ENCODE results near the gene DNMT3A.

Gene DNMT3A

DNA sequence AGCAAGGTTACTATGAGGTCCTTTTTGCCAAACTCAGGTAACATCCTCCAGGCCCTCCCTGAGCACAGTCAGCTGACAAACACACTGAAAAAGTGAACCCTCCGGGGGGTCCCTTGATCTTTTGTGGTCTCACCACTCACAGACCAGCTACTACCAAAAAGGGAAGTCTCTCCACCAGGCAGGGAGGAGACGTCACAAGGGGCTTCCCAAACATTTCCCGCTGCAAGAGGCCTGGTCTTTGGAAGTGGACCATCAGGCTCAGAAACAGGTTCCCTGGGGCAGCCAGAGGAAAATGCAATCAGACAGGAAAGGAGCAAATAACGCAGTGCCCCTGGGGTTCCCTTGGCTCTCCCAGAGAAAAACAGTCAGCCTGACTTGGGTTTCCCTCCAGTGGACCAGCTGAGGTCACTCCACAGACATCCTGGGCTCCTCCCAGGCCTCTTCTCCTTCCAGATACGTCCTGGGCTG, 134.6 kb downstream of the DNMT3A start:
- DNase-seq = no peak
- no peak for TF ChIP-seq POLR2A (IDR thresholded peaks at IDR 0.05; ENCODE audit: low read length)
- no peak for TF ChIP-seq GATA1 (IDR thresholded peaks at IDR 0.05; ENCODE audit: low read depth, low read length)

DNA sequence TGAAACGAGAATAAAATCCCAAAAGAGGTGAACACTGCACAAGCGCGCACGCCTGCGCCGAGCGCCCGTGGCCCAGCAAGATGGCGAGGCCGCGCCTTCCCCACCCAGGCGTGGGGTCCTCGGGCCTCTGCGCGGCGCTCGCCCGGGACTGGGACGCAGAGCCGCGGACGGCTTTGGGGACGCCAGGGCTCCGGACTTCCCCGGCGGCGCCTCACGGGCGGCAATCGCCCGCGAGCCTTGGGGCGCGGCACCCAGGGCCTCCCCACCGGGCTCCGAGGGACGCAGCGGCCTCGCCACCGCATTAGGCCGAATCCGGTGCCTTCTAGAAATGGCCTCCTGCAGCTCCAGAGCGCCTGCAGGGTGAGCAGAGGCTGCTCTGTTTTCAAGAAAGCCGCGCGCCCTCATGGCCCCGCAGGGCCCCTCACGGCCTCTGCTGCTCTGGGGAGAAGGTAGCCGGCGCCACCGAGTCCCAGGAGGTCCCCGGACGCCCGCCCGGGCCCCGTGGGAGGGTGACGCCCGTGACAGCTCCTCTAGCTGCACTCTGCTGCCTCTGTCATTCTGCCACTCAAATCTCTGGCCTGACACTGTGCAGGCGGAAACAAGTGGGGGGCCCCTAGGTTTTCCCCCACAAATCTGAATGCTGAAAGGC, 137.4 kb downstream of the DNMT3A start:
- DNase-seq = peak; percentile 67 to 68
- TF ChIP-seq GATA1 (IDR thresholded peaks at IDR 0.05; ENCODE audit: low read depth, low read length) (no peak), POLR2A (IDR thresholded peaks at IDR 0.05; ENCODE audit: low read length) (peak; percentile 15)

DNA sequence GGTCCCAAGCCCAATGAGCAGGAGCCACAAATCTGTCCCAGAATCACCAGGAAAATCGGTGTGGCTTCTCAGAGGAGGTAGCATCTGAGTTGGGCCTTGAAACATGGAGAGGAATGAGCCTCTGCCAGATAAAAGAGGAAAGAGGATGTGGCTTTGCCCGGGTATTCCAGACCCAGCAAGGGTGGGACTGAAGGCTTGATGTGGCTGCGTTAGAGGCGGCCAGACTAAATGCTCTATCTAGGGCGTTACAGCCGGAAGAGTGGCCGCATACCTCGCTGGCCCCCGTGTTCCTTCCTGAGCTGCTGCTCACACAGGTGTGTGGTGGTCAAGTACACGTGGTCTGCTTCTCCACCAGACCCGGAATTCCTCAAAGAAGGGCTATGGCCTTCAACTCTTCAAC, 139.4 kb downstream of the DNMT3A start:
- no peak for DNase-seq
- TF ChIP-seq GATA1 (IDR thresholded peaks at IDR 0.05; ENCODE audit: low read depth, low read length) (no peak), POLR2A (IDR thresholded peaks at IDR 0.05; ENCODE audit: low read length) (no peak)

DNA sequence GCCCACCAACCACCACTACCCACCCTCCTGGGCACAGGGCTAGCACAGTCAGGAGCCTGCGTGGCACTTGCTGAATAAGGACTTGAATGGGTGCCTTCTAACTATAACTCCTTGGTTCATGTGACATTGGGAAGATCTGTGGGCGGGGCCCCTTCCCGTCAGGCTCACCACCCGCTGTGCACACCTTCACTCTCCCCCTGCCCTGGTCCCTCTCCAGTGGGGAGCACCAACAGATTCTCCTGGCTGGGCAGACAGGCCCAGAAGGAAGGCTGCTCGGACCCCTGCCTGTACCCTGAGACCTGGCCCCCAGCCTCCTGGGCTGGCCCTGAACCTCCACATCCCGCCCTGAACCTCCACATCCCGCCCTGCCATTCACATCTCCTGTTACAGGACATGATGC, 139.9 kb downstream of the DNMT3A start:
- no peak for TF ChIP-seq GATA1 (IDR thresholded peaks at IDR 0.05; ENCODE audit: low read depth, low read length)
- no peak for TF ChIP-seq POLR2A (IDR thresholded peaks at IDR 0.05; ENCODE audit: low read length)
- no peak for DNase-seq

DNA sequence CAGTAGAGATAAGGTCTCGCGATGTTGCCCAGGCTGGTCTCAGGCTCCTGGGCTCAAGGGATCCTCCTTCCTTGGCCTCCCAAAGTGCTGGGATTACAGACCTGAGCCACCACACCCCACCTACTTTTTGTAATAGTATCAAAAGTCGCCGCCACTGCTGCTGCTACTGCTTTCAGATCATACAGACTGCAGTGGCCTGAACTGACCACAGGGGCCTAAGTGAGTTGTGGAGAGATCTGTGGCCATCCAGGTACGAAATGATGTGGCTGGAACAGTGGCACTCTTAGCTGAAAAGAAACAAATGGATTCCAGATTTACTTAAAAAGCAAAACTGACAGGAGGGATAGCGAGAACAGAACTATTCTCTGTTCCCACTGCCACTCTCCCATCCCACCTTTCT, 140.5 kb downstream of the DNMT3A start:
- no peak for TF ChIP-seq GATA1 (IDR thresholded peaks at IDR 0.05; ENCODE audit: low read depth, low read length)
- no peak for TF ChIP-seq POLR2A (IDR thresholded peaks at IDR 0.05; ENCODE audit: low read length)
- DNase-seq = peak; percentile 26 to 35

DNA sequence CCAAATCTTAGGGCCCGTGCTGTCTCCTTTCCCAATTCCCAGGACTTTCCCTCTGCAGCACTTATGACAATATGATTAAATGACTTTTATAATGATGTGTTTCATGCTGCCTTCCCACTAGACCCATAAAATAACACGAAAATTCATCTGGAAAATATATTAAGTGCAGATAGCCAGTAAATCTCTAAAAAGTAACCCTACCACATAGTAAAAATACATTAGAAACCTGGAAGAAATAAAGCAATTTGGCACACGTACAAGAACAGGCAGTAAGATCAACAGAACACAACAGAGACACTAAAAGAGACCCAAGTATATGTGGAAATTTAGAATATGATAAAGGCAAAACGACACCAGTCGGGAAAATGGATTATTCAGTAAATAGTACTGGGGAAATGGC, 143.1 kb downstream of the DNMT3A start:
- TF ChIP-seq GATA1 (IDR thresholded peaks at IDR 0.05; ENCODE audit: low read depth, low read length) (no peak), POLR2A (IDR thresholded peaks at IDR 0.05; ENCODE audit: low read length) (no peak)
- no peak for DNase-seq

DNA sequence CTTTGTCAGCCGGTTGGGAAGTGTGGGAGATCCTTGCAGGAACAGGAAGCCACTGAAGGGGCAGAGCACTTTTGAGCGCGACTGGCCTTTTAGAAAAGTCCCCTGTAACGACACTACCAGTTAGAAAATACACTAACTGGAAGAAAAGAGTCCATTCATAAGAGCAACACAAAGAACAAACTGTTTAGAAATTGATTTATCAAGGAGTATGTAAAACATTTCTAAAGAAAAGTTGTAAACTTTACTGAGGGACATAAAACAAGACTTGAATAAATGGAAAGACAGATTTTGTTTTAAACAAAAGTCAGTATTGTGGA, 143.6 kb downstream of the DNMT3A start:
- TF ChIP-seq POLR2A (IDR thresholded peaks at IDR 0.05; ENCODE audit: low read length) = no peak
- TF ChIP-seq GATA1 (IDR thresholded peaks at IDR 0.05; ENCODE audit: low read depth, low read length) = no peak
- DNase-seq = no peak

DNA sequence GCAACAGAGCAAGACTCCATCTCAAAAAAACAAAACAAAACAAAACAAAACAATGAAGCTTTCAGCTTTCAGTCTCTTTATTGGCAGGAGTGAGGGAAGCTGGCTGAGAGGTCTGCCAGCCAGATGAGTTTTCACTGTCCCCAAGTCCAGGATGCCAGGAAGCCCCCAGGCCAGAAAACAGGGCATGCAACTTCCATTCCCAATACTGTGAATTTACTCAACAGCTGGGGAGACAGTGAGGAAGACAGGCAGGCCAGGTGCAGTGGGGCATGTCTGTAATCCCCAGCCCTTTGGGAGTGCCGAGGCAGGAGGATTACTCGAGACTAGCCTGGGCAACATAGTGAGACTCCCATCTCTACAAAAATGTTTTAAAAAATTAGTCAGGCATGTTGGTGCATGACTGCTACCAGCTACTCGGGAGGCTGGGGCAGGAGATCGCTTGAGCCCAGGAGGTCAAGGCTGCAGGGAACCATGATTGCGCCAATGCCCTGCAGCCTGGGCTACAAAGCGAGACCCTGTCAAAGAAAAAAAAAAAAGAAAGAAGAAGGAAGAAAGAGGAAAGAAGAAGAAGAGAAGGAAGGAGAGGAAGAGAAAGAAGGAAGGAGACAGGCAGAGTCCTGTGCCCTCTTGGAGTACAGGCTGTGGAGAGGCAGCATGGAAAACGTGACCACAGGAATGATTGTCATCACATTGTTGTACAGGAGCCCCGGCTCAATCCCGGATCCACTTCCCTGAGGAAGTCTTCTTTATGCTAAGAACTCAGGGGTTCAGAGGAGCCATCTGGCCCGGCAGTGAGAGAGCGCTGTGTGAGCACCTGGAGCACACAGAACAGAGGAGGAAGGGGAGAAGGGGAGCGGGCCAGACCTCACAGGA, 144.2 kb downstream of the DNMT3A start:
- no peak for DNase-seq
- TF ChIP-seq GATA1 (IDR thresholded peaks at IDR 0.05; ENCODE audit: low read depth, low read length) (no peak), POLR2A (IDR thresholded peaks at IDR 0.05; ENCODE audit: low read length) (no peak)

DNA sequence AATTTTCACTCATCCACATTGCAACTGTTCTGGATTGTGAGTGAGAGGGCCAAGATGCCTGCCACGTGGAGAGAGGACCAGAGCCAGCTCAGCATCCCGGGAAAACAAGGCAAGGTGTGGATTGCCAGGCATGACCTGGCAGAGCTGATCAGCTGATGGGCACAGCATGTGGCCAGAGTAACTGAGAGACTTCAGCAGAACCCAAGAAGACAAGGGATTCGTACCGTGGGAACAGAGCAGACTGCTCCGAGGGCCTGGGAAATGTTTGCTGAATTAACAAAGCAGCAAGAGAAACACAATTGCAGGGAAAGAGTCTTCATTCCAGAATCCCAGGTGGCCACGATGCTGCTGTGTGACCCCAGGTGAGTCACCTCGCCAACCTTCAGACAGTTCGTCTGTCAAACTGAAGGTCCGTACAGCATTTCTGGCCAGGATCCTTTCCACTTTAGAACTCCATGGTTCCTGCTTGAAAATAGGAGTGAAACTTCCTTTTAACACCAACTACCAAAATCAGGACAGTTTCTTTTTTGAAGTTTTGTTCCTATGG, 147.1 kb downstream of the DNMT3A start:
- TF ChIP-seq POLR2A (IDR thresholded peaks at IDR 0.05; ENCODE audit: low read length) = no peak
- TF ChIP-seq GATA1 (IDR thresholded peaks at IDR 0.05; ENCODE audit: low read depth, low read length) = no peak
- DNase-seq = no peak

DNA sequence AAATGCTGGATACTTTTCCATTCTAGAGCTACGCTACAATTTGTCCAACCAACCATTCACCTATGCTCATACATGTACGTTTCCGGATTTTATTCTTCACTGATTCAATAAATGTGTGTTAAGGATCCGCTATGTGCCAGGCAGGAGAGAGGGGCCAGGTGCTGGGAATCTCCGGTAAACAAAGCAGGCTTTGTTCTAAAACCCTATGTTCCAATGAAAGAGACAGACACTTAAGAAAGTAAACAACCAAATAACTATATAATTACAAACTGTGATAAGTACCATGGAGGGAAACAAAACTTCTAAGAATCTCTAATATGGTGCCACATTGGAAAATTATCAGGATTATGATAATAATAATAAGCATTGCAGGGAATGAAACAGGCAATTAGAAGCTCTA, 151.2 kb downstream of the DNMT3A start:
- no peak for DNase-seq
- no peak for TF ChIP-seq GATA1 (IDR thresholded peaks at IDR 0.05; ENCODE audit: low read depth, low read length)
- no peak for TF ChIP-seq POLR2A (IDR thresholded peaks at IDR 0.05; ENCODE audit: low read length)

DNA sequence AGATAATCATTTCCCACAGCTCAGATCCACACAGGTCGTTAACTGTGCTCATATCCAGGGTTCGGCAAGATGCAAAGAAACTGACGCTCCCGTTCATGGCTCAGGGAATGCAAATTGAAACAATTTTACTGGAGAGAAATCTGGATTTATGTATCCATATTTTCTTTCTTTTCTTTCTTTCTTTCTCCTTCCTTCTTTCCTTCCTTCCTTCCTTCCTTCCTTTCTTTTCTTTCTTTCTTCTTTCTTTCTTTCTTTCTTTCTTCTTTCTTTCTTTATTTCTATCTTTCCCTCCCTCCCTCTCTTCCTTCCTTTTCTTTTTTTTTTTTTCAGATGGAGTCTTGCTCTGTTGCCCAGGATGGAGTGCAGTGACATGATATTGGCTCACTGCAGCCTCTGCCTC, 153.3 kb downstream of the DNMT3A start:
- TF ChIP-seq POLR2A (IDR thresholded peaks at IDR 0.05; ENCODE audit: low read length) (no peak), GATA1 (IDR thresholded peaks at IDR 0.05; ENCODE audit: low read depth, low read length) (no peak)
- DNase-seq = no peak

DNA sequence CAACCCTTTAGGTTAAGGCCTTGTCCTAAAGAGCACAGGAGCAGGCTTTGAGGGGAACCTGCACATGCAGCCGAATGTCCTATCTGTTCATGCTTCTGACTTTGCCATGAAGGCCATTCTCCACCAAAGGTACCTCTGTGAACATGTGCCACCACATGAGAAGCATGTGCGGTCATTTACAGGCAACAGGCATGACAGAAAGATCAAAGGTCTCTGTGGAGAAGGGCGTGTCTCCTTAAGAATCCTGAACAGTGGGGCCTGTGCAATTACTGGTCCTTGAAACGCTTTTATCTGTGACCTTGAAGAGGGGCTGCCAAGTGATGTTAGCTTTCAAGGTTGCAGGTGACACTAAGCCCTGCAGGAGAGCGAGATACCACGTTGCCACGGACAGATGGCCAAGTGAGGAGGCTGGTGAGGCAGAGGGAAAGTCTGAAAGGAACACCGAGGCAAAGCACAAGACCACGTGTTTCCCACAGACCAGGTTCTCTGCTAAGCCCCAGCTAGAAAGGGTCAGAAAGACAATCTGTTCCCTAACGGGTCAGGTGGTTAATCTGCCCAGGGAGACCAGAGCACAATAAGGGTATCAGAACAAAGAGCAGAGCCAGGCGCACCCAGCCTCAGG, 153.9 kb downstream of the DNMT3A start:
- no peak for TF ChIP-seq POLR2A (IDR thresholded peaks at IDR 0.05; ENCODE audit: low read length)
- no peak for TF ChIP-seq GATA1 (IDR thresholded peaks at IDR 0.05; ENCODE audit: low read depth, low read length)
- no peak for DNase-seq

DNA sequence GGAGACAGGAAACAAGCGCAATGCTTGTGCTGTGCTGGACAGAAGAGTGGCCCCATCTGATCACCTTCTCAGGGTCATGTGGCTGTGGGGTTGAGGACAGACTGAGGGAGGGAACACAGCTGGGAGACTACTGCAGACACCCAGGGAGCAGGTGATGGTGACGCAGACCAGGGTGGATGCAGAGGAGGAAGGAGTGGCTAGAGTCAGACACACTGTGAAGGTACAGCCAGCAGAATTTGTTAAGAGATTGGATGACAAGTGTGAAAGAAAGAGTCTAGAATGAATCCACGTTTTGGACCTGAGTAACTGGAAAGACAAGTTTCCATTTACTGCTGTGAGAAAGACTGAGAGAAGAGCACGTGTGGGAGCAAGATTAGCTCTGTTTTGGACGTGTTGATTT, 157.5 kb downstream of the DNMT3A start:
- TF ChIP-seq POLR2A (IDR thresholded peaks at IDR 0.05; ENCODE audit: low read length) = no peak
- TF ChIP-seq GATA1 (IDR thresholded peaks at IDR 0.05; ENCODE audit: low read depth, low read length) = no peak
- DNase-seq = no peak

DNA sequence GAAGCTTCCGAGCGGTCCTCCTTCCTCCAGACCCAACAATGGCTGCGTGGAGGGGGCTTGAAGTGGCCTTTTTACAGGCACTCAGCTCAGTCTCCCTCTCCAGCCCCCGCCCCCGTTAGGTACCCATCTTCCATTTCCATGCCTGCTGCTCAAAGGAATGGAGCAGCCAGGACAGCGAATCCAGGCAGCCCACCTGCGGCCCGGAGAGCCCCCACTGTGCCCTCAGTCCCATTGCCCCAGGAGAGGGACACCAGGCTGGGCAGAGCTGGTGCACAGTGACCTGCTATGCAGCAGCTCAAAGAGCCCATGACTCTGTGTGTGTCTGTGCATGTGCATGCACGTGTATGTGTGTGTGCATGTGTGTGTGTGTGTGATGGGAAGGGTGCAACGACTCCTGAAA, 162.7 kb downstream of the DNMT3A start:
- no peak for DNase-seq
- TF ChIP-seq POLR2A (IDR thresholded peaks at IDR 0.05; ENCODE audit: low read length) = no peak
- TF ChIP-seq GATA1 (IDR thresholded peaks at IDR 0.05; ENCODE audit: low read depth, low read length) = no peak
